ENCODE data around the gene CKLF.

- TF ChIP-seq CTCF (IDR thresholded peaks at IDR 0.05) (no peak), USF2 (IDR thresholded peaks at IDR 0.05; ENCODE audit: borderline replicate concordance, low read depth, low read length) (no peak), EZH2phosphoT487 (IDR thresholded peaks at IDR 0.05; ENCODE audit: borderline replicate concordance, low read depth) (no peak), FOSL2 (IDR thresholded peaks at IDR 0.05; ENCODE audit: borderline replicate concordance, low read depth) (no peak), POLR2AphosphoS5 (IDR thresholded peaks at IDR 0.05; ENCODE audit: low read depth, low read length) (no peak), REST (IDR thresholded peaks at IDR 0.05; ENCODE audit: low read depth, low read length) (no peak), MAX (IDR thresholded peaks at IDR 0.05; ENCODE audit: low read depth) (no peak)
Observed at GRCh38 chr16:66548868-66549267, 3.5 kb upstream of the CKLF start.

Data from SK-N-SH (cell line).